ENCODE data around the gene MTMR3.

MTMR3 gene

DNA sequence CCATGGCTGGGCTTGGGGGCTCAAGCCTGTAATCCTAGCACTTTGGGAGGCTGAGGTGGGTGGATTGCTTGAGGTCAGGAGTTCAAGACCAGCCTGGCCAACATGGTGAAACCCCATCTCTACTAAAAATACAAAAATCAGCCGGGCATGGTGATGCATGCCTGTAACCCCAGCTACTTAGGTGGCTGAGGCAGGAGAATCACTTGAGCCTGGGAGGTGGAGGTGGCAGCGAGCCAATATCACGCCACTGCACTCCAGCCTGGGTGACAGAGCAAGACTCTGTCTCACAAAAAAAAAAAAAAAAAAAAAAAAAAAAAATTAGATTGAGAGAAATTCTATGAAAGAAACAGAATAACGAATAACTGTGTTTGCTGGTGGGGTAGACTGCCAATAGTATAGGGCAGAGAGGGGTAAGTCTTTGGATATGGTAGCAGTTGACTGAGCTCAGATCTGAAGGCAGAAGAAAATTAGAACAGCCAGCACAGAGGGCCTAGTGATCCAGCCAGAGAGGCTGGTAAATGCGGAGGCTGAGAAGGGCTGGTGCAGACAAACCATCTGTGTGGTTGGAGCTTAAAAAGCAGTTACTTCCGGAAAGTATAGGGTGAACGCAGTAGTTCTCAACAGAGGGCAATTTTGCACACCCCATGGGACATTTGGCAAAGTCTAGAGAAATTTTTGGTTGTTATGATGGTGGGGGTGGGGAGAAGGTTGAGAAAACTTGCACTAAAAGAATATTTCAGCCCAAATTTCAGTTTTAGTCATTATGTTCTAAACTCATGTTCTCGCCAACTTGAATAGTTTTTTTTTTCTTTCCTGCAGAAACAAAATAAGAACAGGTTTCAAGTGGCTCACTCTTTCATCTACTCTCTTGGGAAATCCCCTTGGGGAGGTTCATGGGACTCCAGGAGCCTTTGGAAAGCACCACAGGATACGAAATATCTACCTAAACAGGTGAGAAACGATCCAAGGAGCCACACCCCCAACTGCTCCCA, 195.6 kb downstream of the MTMR3 start:
- no peaks in the 10 kb centered on the region for H3K4me1 ChIP-seq (ENCODE audit: low read length)
- no peak for DNase-seq

DNA sequence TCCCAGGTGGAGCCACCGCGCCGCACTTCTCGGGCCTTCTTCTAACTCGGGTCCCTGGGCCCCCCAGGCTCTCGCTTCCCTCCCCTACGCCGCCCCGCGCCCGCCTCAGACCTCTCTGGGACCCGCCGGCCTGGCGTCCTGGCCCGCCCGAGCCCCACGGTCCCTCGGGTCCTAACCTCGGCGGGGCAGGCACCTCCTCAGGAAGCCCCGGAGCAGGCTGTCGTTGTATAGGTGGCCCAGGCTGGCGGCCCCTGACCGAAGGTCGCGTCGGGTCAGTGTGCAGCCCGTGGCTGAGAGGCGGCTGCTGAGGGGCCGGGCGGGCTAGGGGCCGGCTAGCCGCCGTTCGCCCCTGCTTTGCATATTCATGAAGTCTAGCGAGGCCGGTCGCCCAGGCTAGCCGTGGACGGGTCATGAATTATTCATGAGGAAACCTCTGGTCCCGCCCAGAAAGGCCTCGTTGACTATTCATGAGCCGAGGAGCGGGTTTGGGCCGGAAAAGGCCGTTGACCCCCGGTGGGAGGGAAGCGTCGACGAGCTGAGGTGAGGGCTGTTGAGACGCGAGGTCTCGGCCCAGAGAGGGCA, 197.1 kb downstream of the MTMR3 start, which contains the start of gene HORMAD2:
HORMAD2 (plus strand) TSS at position 513 of the 582 bp plus-strand sequence. CDS start 13,489 bp downstream, outside the sequence.
- H2AFZ ChIP-seq (ENCODE audit: low read length): peak within 1 kb of the TSS; percentile 54

More for the DNA sequence above, 195.6 kb downstream of the MTMR3 start:
- Histone ChIP-seq H3K27ac (ENCODE audit: low read length) (no peak overlapping the region), H3K27me3 (replicated peaks; ENCODE audit: insufficient read depth, low read length) (no peaks in the 10 kb centered on the region), H3K9me2 (replicated peaks; ENCODE audit: insufficient read depth, low read length) (no peaks in the 10 kb centered on the region), H3K4me2 (ENCODE audit: low read depth, low read length) (peak overlapping the region; percentile 7; the same call in 1 of the 2 replicates), H3K36me3 (replicated peaks; ENCODE audit: insufficient read depth, low read length) (no peaks in the 10 kb centered on the region), H3F3A (ENCODE audit: insufficient read depth, low read length) (no peaks in the 10 kb centered on the region), H3K79me2 (ENCODE audit: low read length) (no peaks in the 10 kb centered on the region), H4K20me1 (ENCODE audit: insufficient read depth, low read length) (no peaks in the 10 kb centered on the region), H3K4me3 (ENCODE audit: low read length) (no peak overlapping the region; the same call in 1 of the 2 replicates), H3K9me3 (replicated peaks; ENCODE audit: insufficient read depth, low read length) (no peaks in the 10 kb centered on the region), H2AFZ (ENCODE audit: low read length) (no peak overlapping the region), H3K9ac (ENCODE audit: low read length) (no peak overlapping the region)
- no peak for TF ChIP-seq EZH2phosphoT487 (IDR thresholded peaks at IDR 0.05; ENCODE audit: low read length)
- TF ChIP-seq, protein P1, sequence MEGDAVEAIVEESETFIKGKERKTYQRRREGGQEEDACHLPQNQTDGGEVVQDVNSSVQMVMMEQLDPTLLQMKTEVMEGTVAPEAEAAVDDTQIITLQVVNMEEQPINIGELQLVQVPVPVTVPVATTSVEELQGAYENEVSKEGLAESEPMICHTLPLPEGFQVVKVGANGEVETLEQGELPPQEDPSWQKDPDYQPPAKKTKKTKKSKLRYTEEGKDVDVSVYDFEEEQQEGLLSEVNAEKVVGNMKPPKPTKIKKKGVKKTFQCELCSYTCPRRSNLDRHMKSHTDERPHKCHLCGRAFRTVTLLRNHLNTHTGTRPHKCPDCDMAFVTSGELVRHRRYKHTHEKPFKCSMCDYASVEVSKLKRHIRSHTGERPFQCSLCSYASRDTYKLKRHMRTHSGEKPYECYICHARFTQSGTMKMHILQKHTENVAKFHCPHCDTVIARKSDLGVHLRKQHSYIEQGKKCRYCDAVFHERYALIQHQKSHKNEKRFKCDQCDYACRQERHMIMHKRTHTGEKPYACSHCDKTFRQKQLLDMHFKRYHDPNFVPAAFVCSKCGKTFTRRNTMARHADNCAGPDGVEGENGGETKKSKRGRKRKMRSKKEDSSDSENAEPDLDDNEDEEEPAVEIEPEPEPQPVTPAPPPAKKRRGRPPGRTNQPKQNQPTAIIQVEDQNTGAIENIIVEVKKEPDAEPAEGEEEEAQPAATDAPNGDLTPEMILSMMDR (IDR thresholded peaks at IDR 0.05; ENCODE audit: low read length): no peak
- no peak for TF ChIP-seq EZH2 (optimal IDR thresholded peaks at IDR 0.05; ENCODE audit: low read depth, low read length)

More for the DNA sequence above, 197.1 kb downstream of the MTMR3 start, which contains the start of gene HORMAD2:
- H3F3A ChIP-seq (ENCODE audit: insufficient read depth, low read length): no peaks in the 10 kb centered on the region
- no peaks in the 10 kb centered on the region for H3K4me1 ChIP-seq (ENCODE audit: low read length)
- peak within 1 kb of the TSS; percentile 48 for H3K4me3 ChIP-seq (ENCODE audit: low read length)
- no peaks in the 10 kb centered on the region for H3K36me3 ChIP-seq (replicated peaks; ENCODE audit: insufficient read depth, low read length)
- no peak within 1 kb of the TSS for H3K27ac ChIP-seq (ENCODE audit: low read length)
- H3K9me2 ChIP-seq (replicated peaks; ENCODE audit: insufficient read depth, low read length): no peaks in the 10 kb centered on the region
- no peaks in the 10 kb centered on the region for H4K20me1 ChIP-seq (ENCODE audit: insufficient read depth, low read length)
- H3K27me3 ChIP-seq (replicated peaks; ENCODE audit: insufficient read depth, low read length): no peaks in the 10 kb centered on the region
- no peaks in the 10 kb centered on the region for H3K9me3 ChIP-seq (replicated peaks; ENCODE audit: insufficient read depth, low read length)
- no peak within 1 kb of the TSS for H3K9ac ChIP-seq (ENCODE audit: low read length)
- peak within 1 kb of the TSS; percentile 53 for H3K4me2 ChIP-seq (ENCODE audit: low read depth, low read length)
- H3K79me2 ChIP-seq (ENCODE audit: low read length): no peaks in the 10 kb centered on the region
- TF ChIP-seq EZH2 (optimal IDR thresholded peaks at IDR 0.05; ENCODE audit: low read depth, low read length) (no peak), EZH2phosphoT487 (IDR thresholded peaks at IDR 0.05; ENCODE audit: low read length) (no peak)
- TF ChIP-seq, protein P1 (IDR thresholded peaks at IDR 0.05; ENCODE audit: low read length): no peak
- peak; percentile 14 for DNase-seq

Measured in MM.1S (cell line).